T-helper 2 cell (primary cell): ENCODE measurements around the gene RTN4.
"Not testable (repeated sequence)": the region's sequence is repeated elsewhere in the genome, so short reads cannot be mapped to it uniquely, and the experiment has no call there.

Experiments
- DNase-seq, 5 experiments: peaks; one replicate each; pipeline versions ENCODE4 v3.0.0 to v3.0.0-alpha.2; 2012 to 2022

Gene RTN4

GRCh38 chr2:55063713-55064323 is 13.6 kb upstream of the RTN4 start:
- no peak for DNase-seq

DNA sequence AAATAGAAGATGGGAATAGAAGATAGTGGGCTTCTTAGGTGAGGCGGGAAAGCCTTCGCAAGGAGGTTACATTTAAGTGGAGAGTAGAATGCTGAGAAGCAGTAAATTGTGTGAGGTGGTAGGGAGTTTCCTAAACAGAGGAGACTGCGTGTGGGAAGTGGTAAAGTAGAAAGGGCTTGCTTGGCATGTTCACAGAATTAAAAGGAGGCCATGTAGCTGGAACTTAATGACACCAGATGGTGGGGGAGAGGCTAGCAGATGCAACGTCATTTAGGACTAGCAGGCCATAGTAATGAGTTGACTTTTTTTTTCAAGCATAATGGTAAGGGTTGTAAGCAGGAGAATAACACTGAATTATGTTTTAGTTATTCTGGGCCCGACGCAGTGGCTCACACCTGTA is 13.0 kb upstream of the RTN4 start:
- DNase-seq = no peak

- no peak for DNase-seq
Observed at GRCh38 chr2:55062754-55063153, 12.5 kb upstream of the RTN4 start.

GRCh38 chr2:55061523-55062344 is 11.5 kb upstream of the RTN4 start:
- no peak for DNase-seq

DNA sequence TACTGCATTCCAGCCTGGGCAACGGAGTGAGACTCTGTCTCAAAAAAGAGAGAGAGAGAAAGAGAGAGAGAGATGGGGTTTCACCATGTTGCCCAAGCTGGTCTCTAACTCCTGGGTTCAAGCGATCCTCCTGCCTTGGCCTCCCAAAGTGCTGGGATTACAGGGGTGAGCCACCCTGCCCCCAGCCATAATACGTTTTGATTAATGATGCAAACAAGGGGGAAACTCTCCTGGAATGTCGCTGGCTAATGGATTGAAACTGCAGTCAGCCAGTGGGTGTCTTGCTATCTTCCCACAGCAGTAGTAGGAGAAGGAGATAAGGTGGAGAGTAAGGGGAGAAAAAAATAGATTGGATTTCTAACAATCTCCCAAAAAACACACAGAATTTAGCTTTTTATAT is 9.5 kb upstream of the RTN4 start:
- DNase-seq = no peak

DNA sequence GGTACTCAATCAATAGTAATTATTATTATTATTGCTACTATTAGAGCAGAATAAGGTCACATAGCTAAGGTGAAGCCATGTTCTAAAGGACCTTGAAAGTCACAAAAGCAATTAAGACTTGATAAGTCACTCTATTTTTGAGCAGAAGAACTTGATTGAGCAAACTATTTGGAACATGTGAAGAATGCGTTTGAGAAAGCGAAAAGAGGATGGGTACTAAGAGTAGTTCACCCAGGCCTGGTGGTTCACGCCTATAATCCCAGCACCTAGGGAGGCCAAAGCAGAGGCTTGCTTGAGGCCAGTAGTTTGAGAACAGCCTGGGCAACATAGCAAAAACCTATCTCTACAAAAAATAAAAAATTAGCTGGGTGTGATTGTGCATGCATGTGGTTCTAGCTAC is 7.2 kb upstream of the RTN4 start:
- DNase-seq = no peak

- no peak for DNase-seq
Observed at GRCh38 chr2:55056024-55056521, 5.8 kb upstream of the RTN4 start.

GRCh38 chr2:55054106-55054875 is 4.0 kb upstream of the RTN4 start:
- peak in 2 of 5 experiments; percentile 20 to 71 for DNase-seq

GRCh38 chr2:55053225-55053624 is 3.0 kb upstream of the RTN4 start:
- not testable (repeated sequence) for DNase-seq

DNA sequence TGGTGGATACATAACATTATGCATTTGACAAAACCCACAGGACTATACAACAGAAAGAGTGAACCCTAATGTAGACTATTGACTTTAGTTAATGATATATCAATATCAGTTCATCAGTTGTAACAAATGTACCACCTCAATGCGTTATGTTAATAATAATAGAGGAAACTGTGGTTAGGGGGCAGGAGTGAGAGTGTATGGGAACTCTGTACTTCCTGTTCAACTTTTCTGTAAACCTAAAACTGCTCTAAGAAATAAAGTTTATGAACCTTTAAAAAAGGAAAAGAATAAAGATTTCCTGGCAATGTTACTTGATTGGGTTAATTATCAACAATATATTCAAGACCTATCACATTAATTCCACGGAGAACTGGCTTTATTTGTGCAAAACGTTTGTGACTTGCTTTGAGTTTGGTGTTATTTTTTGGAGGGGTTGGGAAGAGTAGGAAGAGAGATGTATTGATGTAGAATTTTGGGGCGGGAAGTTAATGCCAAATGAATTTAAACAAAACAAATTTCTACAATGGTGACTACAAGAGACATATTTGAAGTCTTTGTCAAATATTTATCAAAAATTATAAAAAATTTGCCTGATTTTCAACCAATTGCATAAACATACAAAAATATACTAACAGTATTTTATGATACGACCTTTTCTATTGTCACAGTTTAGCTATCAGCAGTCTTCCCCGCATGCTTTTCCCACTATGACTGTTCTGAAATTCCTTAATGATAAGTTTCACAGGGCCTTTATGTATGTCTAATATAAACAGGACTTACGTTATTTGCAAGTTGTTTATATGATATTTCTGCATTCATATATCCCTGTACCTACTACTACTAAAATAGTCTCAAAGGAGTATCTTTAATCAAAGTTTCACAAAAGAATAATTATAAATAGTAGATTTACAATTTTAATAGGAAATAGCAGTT is 2.1 kb upstream of the RTN4 start:
- DNase-seq = peak in 1 of 5 experiments; percentile 26

DNA sequence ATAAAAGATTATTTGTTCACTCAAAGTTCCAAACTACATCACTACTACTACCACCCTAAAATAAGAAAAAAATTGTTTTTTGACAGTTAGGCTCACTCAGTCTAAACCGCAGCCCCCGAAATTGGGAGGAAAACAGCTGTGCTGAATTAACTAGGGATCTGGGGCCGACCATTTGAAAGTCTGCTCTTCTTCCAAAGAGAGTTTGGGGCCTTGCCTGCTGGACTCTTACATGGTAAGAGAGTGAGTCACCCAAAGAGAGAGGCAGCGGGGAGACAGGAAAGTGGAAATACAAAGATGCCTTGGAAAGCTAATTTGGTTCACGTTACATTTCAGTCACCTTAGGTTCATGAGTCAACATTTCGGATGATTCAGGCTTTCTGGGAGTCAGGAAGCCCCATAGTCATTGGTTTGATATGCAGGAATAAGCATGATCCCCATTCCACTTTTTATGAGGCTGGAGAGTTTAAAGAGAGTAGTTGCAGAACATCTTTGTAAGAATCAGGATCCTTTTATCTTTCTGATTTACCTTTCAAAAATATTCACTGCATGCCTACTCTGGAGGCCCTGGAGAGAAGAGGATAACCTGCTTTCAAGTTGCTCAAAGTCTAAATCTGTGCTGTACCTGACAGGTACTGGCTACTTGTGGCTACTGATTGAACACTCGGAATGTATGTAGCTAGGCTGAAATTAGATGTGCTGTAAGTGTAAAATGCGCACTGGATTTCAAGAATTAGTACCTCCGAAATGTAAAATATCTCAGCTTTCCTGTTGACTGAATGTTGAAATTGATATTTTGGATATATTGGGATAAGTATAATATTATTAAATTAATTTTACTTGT is 995 bp upstream of the RTN4 start:
- DNase-seq = peak in 1 of 5 experiments; percentile 45

- DNase-seq = no peak
Observed at GRCh38 chr2:55049821-55050099, 491 bp downstream of the RTN4 start.

- peak; percentile 33 to 78 (median 42) for DNase-seq
Observed at GRCh38 chr2:55049043-55049820, 1.0 kb downstream of the RTN4 start.

DNA sequence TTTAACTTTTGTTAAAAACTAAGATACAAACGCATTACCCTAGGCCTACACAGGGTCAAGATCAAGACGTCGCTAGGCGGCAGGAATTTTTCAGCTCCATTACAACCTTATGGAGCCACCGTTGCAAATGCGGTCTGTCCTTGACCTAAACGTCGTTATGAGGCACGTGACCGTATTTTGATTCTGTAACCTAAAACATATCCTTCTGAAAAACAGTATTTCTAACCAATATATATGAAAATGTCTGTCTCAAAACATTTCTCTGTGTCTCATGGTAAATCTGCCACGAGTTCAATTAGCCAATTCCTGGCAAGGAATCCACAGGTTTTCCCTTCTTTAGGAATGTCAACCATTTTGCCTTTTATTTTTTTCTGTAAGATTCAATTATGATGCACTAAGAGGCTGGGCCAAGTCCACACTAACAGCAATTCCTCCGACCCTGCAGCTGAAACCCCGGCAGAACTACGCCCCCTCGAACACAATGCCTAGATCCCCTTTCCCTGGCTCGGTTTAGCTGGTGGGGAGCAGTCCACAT is 1.7 kb downstream of the RTN4 start:
- no peak for DNase-seq

DNA sequence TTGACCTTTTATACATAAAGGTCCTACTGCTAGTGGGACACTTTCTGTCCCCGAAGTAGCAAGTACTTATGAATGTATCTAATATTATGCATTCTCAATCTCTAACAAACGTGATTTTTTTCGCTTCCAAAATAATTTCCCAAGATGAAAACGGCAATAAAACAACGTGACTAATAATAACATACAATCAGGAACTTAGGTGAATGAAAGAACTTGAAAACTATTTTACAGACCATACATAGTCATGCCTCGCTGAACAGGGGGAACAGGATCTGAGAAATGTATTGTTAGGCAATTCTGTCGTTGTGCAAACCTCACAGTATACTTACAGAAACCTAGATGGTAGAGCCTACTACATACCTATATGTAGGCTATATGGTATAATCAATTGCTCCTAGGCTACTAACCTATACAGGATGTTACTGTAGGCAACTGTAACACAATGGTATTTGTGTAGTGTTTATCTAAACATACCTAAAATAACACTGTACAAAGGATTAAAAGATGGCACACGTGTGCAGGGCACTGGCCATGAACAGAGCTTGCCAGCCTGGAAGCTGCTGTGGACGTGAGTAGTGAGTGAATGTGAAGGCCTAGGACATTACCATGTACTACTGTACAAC is 2.5 kb downstream of the RTN4 start:
- peak in 1 of 5 experiments; percentile 25 for DNase-seq

GRCh38 chr2:55045780-55046179 is 4.5 kb downstream of the RTN4 start:
- DNase-seq = no peak

DNA sequence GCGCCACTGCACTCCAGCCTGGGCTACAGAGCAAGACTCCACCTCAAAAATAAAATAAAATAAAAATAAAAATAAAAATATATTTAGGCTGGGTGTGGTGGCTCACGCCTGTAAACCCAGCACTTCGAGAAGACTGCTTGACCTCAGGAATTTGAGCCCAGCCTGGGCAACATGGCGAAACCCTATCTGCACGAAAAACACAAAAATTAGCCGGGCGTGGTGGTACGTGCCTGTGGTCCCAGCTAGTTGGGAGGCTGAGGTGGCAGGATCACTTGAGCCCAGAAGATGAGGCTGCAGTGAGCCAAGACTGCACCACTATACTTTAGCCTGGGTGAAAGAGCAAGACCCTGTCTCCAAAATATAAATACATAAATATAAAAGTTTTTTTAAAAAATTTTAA is 6.4 kb downstream of the RTN4 start:
- no peak for DNase-seq

GRCh38 chr2:55038428-55038827 is 11.8 kb downstream of the RTN4 start:
- no peak for DNase-seq

DNA sequence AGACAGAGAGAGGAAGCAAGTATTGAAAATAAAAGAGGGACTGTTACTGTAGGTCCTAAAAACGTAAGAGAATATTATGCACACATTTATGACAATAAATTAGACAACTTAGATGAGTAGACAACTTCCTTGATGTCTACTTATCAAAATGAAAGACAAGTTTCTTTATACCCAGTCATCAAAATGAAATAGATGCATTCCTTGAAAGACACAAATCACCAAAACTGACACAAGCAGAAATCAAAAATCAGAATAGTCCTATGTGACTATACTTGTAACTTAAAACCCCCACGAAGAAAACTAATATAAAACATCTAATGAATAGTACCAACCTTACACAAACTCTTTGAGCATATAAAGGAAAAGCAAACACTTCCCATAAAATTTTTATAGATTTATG is 14.5 kb downstream of the RTN4 start:
- DNase-seq = no peak

GRCh38 chr2:55033921-55034320 is 16.3 kb downstream of the RTN4 start:
- DNase-seq = no peak
